A549 treated with dexamethasone at 1 μM for 4 hours (cell line): ENCODE data around the gene RNF5. TPM values are rescaled to one million over a fixed set of nuclear protein-coding genes. Genes with fewer than 3 reads are reported as not detected.

Experiments used
- total RNA-seq: library from RNA; stranded (reverse); fragments of 200-300 nt; extraction: Qiagen RNA extraction; gene quantifications from 5 replicates; pipeline ENCODE4 v1.2.3, GENCODE V29; 2022

RNF5 gene
- 32.0 to 43.1 TPM (median 40.9 TPM) in 5 replicates for total RNA-seq

GRCh38 chr6:32177788-32178546 lies at the start of gene RNF5:
TSS of gene RNF5 (plus strand) at chr6:32178405. CDS start at chr6:32178512, 107 bp downstream.

GRCh38 chr6:32151863-32152768 lies 26.1 kb upstream of the RNF5 start, which contains the start of gene PRRT1:
TSS of gene PRRT1 (minus strand) at chr6:32151939. CDS start at chr6:32151827, 112 bp downstream.

GRCh38 chr6:32153564-32154513 lies 24.4 kb upstream of the RNF5 start, which contains the start of gene PPT2:
TSS of gene PPT2 (plus strand) at chr6:32154141. CDS start at chr6:32154595, 454 bp downstream.

GRCh38 chr6:32164295-32164694 lies 13.9 kb upstream of the RNF5 start, which contains the start of gene EGFL8:
TSS of gene EGFL8 (plus strand) at chr6:32164595. CDS start at chr6:32166166, 1,571 bp downstream.

GRCh38 chr6:32175711-32176475 lies 2.3 kb upstream of the RNF5 start, which contains the start of gene AGPAT1:
TSS of gene AGPAT1 (minus strand) at chr6:32176084. CDS start at chr6:32171496, 4,588 bp downstream.

GRCh38 chr6:32184084-32184640 lies 6.0 kb downstream of the RNF5 start, which contains the start of gene AGER:
TSS of gene AGER (minus strand) at chr6:32184253. CDS start at chr6:32184222, 31 bp downstream.

GRCh38 chr6:32190054-32190851 lies 12.0 kb downstream of the RNF5 start, which contains the start of gene PBX2:
TSS of gene PBX2 (minus strand) at chr6:32190202. CDS start at chr6:32189915, 287 bp downstream.

GRCh38 chr6:32192608-32193039 lies 14.4 kb downstream of the RNF5 start, which contains the start of gene GPSM3:
TSS of gene GPSM3 (minus strand) at chr6:32192643. CDS start at chr6:32192513, 130 bp downstream.

GRCh38 chr6:32223258-32224235 lies 45.3 kb downstream of the RNF5 start, which contains the start of gene NOTCH4:
TSS of gene NOTCH4 (minus strand) at chr6:32224067. CDS start at chr6:32223928, 139 bp downstream.

Other genes starting within 250 kb of the RNF5 start
- 1.4 to 2.1 TPM (median 1.6 TPM) in 5 replicates for gene CFB, start 232.3 kb upstream of the RNF5 start, total RNA-seq
- gene NELFE, start 219.4 kb upstream of the RNF5 start, total RNA-seq: 81.5 to 99.5 TPM (median 85.1 TPM) in 5 replicates
- gene SKIC2, start 219.2 kb upstream of the RNF5 start, total RNA-seq: 17.5 to 26.7 TPM (median 23.7 TPM) in 5 replicates
- gene DXO, start 206.3 kb upstream of the RNF5 start, total RNA-seq: 10.3 to 12.9 TPM (median 12.5 TPM) in 5 replicates
- gene C4A, start 196.3 kb upstream of the RNF5 start, total RNA-seq: 0.63 to 1.2 TPM (median 0.89 TPM) in 5 replicates
- gene C4B, start 163.6 kb upstream of the RNF5 start, total RNA-seq: 0.47 to 0.90 TPM (median 0.64 TPM) in 5 replicates
- gene CYP21A2, start 140.0 kb upstream of the RNF5 start, total RNA-seq: 0.09 TPM in 1 of 5 replicates, not detected in the others
- 0.33 to 0.85 TPM (median 0.53 TPM) in 5 replicates for gene TNXB, start 69.1 kb upstream of the RNF5 start, total RNA-seq
- gene ATF6B, start 50.2 kb upstream of the RNF5 start, total RNA-seq: 23.7 to 36.6 TPM (median 35.8 TPM) in 5 replicates
- gene FKBPL, start 48.1 kb upstream of the RNF5 start, total RNA-seq: 6.5 to 7.7 TPM (median 6.9 TPM) in 5 replicates
- gene PRRT1, start 26.5 kb upstream of the RNF5 start, total RNA-seq: 0.35 to 1.1 TPM (median 0.68 TPM) in 5 replicates
- gene PPT2, start 24.3 kb upstream of the RNF5 start, total RNA-seq: 7.1 to 9.4 TPM (median 9.0 TPM) in 5 replicates
- gene EGFL8, start 13.8 kb upstream of the RNF5 start, total RNA-seq: 0.70 to 2.2 TPM (median 1.5 TPM) in 5 replicates
- 32.1 to 44.9 TPM (median 44.4 TPM) in 5 replicates for gene AGPAT1, start 2.3 kb upstream of the RNF5 start, total RNA-seq
- 0.47 to 1.8 TPM (median 1.4 TPM) in 5 replicates for gene AGER, start 5.8 kb downstream of the RNF5 start, total RNA-seq
- gene PBX2, start 11.8 kb downstream of the RNF5 start, total RNA-seq: 13.5 to 18.9 TPM (median 17.2 TPM) in 5 replicates
- gene GPSM3, start 14.2 kb downstream of the RNF5 start, total RNA-seq: 0.26 to 0.48 TPM (median 0.36 TPM) in 5 replicates
- gene NOTCH4, start 45.7 kb downstream of the RNF5 start, total RNA-seq: 0.59 to 0.98 TPM (median 0.75 TPM) in 5 replicates
- not detected in 5 replicates for gene TSBP1, start 193.5 kb downstream of the RNF5 start, total RNA-seq
- not detected in 5 replicates for gene BTNL2, start 228.8 kb downstream of the RNF5 start, total RNA-seq